Mesendoderm (in vitro differentiated cells): ENCODE measurements around the gene DLG4.

ENCODE experiments used
- DNase-seq: peaks from one replicate; pipeline ENCODE4 v3.0.0; 2013
- H2AK5ac ChIP-seq: 2 replicates; pipeline ENCODE4 v1.6.1; 2013; ENCODE audit warnings: low read length, inconsistent platforms
- H2BK120ac ChIP-seq: 2 replicates; pipeline ENCODE4 v1.6.1; 2013; ENCODE audit warnings: low read depth, mild to moderate bottlenecking, low read length, moderate library complexity, mixed read lengths
- H2BK15ac ChIP-seq: replicated peaks from 2 replicates; pipeline ENCODE4 v1.6.1; 2013; ENCODE audit warnings: low read depth, mild to moderate bottlenecking, moderate library complexity
- H2BK5ac ChIP-seq: 2 replicates; pipeline ENCODE4 v1.6.1; 2013; ENCODE audit warnings: low read length, inconsistent platforms
- H3K18ac ChIP-seq: 2 replicates; pipeline ENCODE4 v1.6.1; 2013; ENCODE audit warnings: mild to moderate bottlenecking, low read length, mixed read lengths
- H3K23ac ChIP-seq: one replicate; pipeline ENCODE4 v1.6.1; 2013; ENCODE audit warnings: low read length
- H3K27ac ChIP-seq: 2 replicates; pipeline ENCODE4 v1.5.1; 2013; ENCODE audit warnings: low read depth, mild to moderate bottlenecking, inconsistent platforms, low read length, moderate library complexity
- H3K27me3 ChIP-seq: 2 replicates; pipeline ENCODE4 v1.6.1; 2013; ENCODE audit warnings: low read length, control low read depth, mild to moderate bottlenecking, inconsistent platforms; ENCODE audit not compliant: insufficient read depth, poor library complexity
- H3K36me3 ChIP-seq: 2 replicates; pipeline ENCODE4 v1.6.1; 2013; ENCODE audit warnings: low read length, inconsistent platforms; ENCODE audit not compliant: control insufficient read depth, insufficient read depth
- H3K4ac ChIP-seq: one replicate; pipeline ENCODE4 v1.6.1; 2013; ENCODE audit warnings: low read depth, mild to moderate bottlenecking, low read length, moderate library complexity
- H3K4me1 ChIP-seq: 2 replicates; pipeline ENCODE4 v1.6.1; 2013; ENCODE audit warnings: low read depth, low read length, inconsistent platforms; ENCODE audit not compliant: control insufficient read depth
- H3K4me2 ChIP-seq: 2 replicates; pipeline ENCODE4 v1.6.1; 2013; ENCODE audit warnings: low read length
- H3K4me3 ChIP-seq: 2 replicates; pipeline ENCODE4 v1.5.1; 2013; ENCODE audit warnings: mild to moderate bottlenecking, low read length
- H3K56ac ChIP-seq: one replicate; pipeline ENCODE4 v1.6.1; 2013; ENCODE audit warnings: low read length
- H3K79me1 ChIP-seq: 2 replicates; pipeline ENCODE4 v1.6.1; 2013; ENCODE audit warnings: low read length, inconsistent platforms
- H3K79me2 ChIP-seq: 2 replicates; pipeline ENCODE4 v1.6.1; 2013; ENCODE audit warnings: mild to moderate bottlenecking, low read length; ENCODE audit not compliant: control insufficient read depth, insufficient read depth
- H3K9ac ChIP-seq: 2 replicates; pipeline ENCODE4 v1.6.1; 2013; ENCODE audit warnings: low read length, inconsistent platforms
- H4K5ac ChIP-seq: one replicate; pipeline ENCODE4 v1.6.1; 2013; ENCODE audit warnings: low read length
- H4K8ac ChIP-seq: one replicate; pipeline ENCODE4 v1.6.1; 2013; ENCODE audit warnings: low read depth, mild to moderate bottlenecking, control low read depth, low read length, moderate library complexity
- WGBS: extraction: QIAGEN DNeasy Blood & Tissue Kit; methylation state at CpG from one replicate; pipeline ENCODE4 v1.1.7; 2013; ENCODE audit warnings: low lambda C conversion rate, missing lambda C conversion rate; ENCODE audit not compliant: insufficient coverage; ENCODE audit errors: extremely low coverage; 5-methylcytosine and 5-hydroxymethylcytosine counted together

DLG4 gene

GRCh38 chr17:7250695-7251627 is 31.3 kb upstream of the DLG4 start:
- Histone ChIP-seq H3K56ac (peak overlapping the region; percentile 96), H2BK5ac (peak overlapping the region; percentile 70), H4K8ac (peak overlapping the region; percentile 94), H3K27ac (peak overlapping the region; percentile 100), H3K23ac (peak overlapping the region; percentile 89), H3K4ac (peak overlapping the region; percentile 98), H3K4me3 (peak overlapping the region; percentile 89), H3K36me3 (peaks cover 2% of the 10 kb centered on the region), H2AK5ac (no peak overlapping the region), H4K5ac (no peak overlapping the region), H3K4me1 (peaks cover 3% of the 10 kb centered on the region), H2BK15ac (no peak overlapping the region), H3K18ac (peak overlapping the region; percentile 96), H2BK120ac (no peak overlapping the region), H3K79me2 (peaks cover 44% of the 10 kb centered on the region), H3K9ac (peak overlapping the region; percentile 95), H3K4me2 (peak overlapping the region; percentile 81), H3K27me3 (no peaks in the 10 kb centered on the region), H3K79me1 (peaks cover 10% of the 10 kb centered on the region)
- peak; percentile 16 for DNase-seq
- no CpG with 5 or more reads among the region's 55 CpGs for WGBS

DNA sequence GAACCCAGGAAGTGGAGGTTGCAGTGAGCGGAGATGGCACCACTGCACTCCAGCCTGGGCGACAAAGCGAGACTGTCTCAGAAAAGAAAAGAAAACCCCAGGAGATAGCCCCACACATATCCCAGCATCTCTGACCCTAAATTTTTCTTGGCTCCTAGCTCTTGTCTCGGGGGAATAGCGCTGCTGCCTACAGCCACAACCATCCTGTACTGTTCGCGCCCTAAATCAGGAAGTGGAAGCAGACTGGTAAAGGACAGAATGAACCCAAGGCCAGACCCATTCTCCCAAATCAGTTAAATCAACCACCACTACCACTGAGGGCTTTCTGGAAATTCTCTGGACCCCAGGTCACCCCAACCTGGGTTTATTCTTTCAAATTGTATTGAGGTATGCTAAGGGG is 30.2 kb upstream of the DLG4 start:
- Histone ChIP-seq H3K23ac (no peak overlapping the region), H3K4me2 (peak overlapping the region; percentile 81), H3K18ac (no peak overlapping the region), H3K4me1 (peaks cover 3% of the 10 kb centered on the region), H2AK5ac (no peak overlapping the region), H3K79me1 (peaks cover 10% of the 10 kb centered on the region), H3K56ac (peak overlapping the region; percentile 96), H3K36me3 (peaks cover 3% of the 10 kb centered on the region), H2BK5ac (no peak overlapping the region), H3K4me3 (no peak overlapping the region), H3K27me3 (no peaks in the 10 kb centered on the region), H2BK120ac (no peak overlapping the region), H4K5ac (no peak overlapping the region), H4K8ac (no peak overlapping the region), H3K79me2 (peaks cover 44% of the 10 kb centered on the region), H3K27ac (no peak overlapping the region), H2BK15ac (no peak overlapping the region), H3K4ac (no peak overlapping the region), H3K9ac (peak overlapping the region; percentile 95)
- DNase-seq = no peak
- no CpG with 5 or more reads among the region's 7 CpGs for WGBS

DNA sequence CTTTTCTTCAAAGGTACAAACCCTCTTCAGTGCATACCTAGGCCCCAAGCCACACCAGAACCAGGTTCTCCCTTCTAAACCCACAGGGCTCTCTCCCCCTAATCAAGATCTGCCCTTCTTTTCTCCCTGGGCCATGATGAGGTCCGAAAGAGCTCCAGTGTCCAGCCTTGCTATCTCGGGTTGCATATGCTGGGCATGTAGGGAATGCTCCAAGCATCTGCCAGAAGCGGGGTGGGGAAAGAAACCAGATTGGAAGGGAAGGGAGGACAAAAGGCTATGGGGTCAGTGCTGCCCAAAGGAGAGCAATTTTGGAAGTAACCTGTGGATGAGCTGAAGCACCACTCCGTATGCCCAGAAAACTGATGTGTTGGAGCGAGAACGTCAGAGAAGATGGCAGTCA is 29.6 kb upstream of the DLG4 start:
- H3K27ac ChIP-seq = no peak overlapping the region
- peaks cover 44% of the 10 kb centered on the region for H3K79me2 ChIP-seq
- H2BK120ac ChIP-seq = no peak overlapping the region
- no peak for DNase-seq
- H2BK15ac ChIP-seq = no peak overlapping the region
- H3K4me1 ChIP-seq = peaks cover 3% of the 10 kb centered on the region
- H3K4ac ChIP-seq = no peak overlapping the region
- H3K23ac ChIP-seq = peak overlapping the region; percentile 80
- peak overlapping the region; percentile 34 for H3K9ac ChIP-seq
- H3K56ac ChIP-seq = peak overlapping the region; percentile 56
- no peak overlapping the region for H4K5ac ChIP-seq
- no peak overlapping the region for H4K8ac ChIP-seq
- WGBS = no CpG with 5 or more reads among the region's 6 CpGs
- H2AK5ac ChIP-seq = no peak overlapping the region
- H3K4me3 ChIP-seq = no peak overlapping the region
- H3K18ac ChIP-seq = no peak overlapping the region
- peaks cover 8% of the 10 kb centered on the region for H3K79me1 ChIP-seq
- no peak overlapping the region for H2BK5ac ChIP-seq
- H3K4me2 ChIP-seq = no peak overlapping the region
- peaks cover 2% of the 10 kb centered on the region for H3K36me3 ChIP-seq
- no peaks in the 10 kb centered on the region for H3K27me3 ChIP-seq

GRCh38 chr17:7248796-7249195 is 29.2 kb upstream of the DLG4 start:
- H3K27ac ChIP-seq = no peak overlapping the region
- no peak overlapping the region for H2BK120ac ChIP-seq
- H3K79me1 ChIP-seq = peaks cover 8% of the 10 kb centered on the region
- no peak overlapping the region for H3K56ac ChIP-seq
- peaks cover 3% of the 10 kb centered on the region for H3K36me3 ChIP-seq
- no peak overlapping the region for H2AK5ac ChIP-seq
- H3K23ac ChIP-seq = no peak overlapping the region
- peaks cover 44% of the 10 kb centered on the region for H3K79me2 ChIP-seq
- H2BK5ac ChIP-seq = no peak overlapping the region
- no peaks in the 10 kb centered on the region for H3K27me3 ChIP-seq
- no peak for DNase-seq
- peak overlapping the region; percentile 34 for H3K9ac ChIP-seq
- H4K5ac ChIP-seq = no peak overlapping the region
- no CpG with 5 or more reads among the region's 4 CpGs for WGBS
- no peak overlapping the region for H3K4me3 ChIP-seq
- no peak overlapping the region for H3K18ac ChIP-seq
- no peak overlapping the region for H3K4me2 ChIP-seq
- H3K4me1 ChIP-seq = peaks cover 3% of the 10 kb centered on the region
- no peak overlapping the region for H4K8ac ChIP-seq
- H2BK15ac ChIP-seq = no peak overlapping the region
- H3K4ac ChIP-seq = no peak overlapping the region

- no peak overlapping the region for H3K4ac ChIP-seq
- H3K9ac ChIP-seq = no peak overlapping the region
- no peak overlapping the region for H3K23ac ChIP-seq
- no peak overlapping the region for H3K27ac ChIP-seq
- no peak overlapping the region for H3K18ac ChIP-seq
- no peak overlapping the region for H2BK120ac ChIP-seq
- H3K79me1 ChIP-seq = peaks cover 8% of the 10 kb centered on the region
- H2BK5ac ChIP-seq = no peak overlapping the region
- no peaks in the 10 kb centered on the region for H3K27me3 ChIP-seq
- H2AK5ac ChIP-seq = no peak overlapping the region
- H4K8ac ChIP-seq = no peak overlapping the region
- H3K4me2 ChIP-seq = no peak overlapping the region
- no peak overlapping the region for H4K5ac ChIP-seq
- WGBS = no CpG with 5 or more reads among the region's 5 CpGs
- DNase-seq = no peak
- peaks cover 3% of the 10 kb centered on the region for H3K36me3 ChIP-seq
- no peak overlapping the region for H3K56ac ChIP-seq
- H3K4me1 ChIP-seq = peaks cover 3% of the 10 kb centered on the region
- H3K4me3 ChIP-seq = no peak overlapping the region
- peaks cover 39% of the 10 kb centered on the region for H3K79me2 ChIP-seq
- H2BK15ac ChIP-seq = no peak overlapping the region
These were observed 27.1 kb upstream of the DLG4 start for GRCh38 chr17:7246779-7247178.
